ENCODE measurements around the gene BLTP3B. TPM values are rescaled to one million over a fixed set of nuclear protein-coding genes. Genes with fewer than 3 reads are reported as not detected.

BLTP3B gene
- total RNA-seq, 4 donors from 2014 or later, result 7.1 to 21.9 (median 13.5) TPM

GRCh38 chr12:100128512-100128908 is 14.2 kb downstream of the BLTP3B start:
- Histone ChIP-seq H3K27me3 (no peaks in the 10 kb centered on the region), H3K27ac (peak overlapping the region in 2 of 4 donors; percentile 26 to 34), H3K9me3 (peaks cover 0 to 5% (median 0%) of the 10 kb centered on the region in 3 donors), H3K4me1 (peaks cover 5 to 38% (median 18%) of the 10 kb centered on the region in 3 donors), H3K4me3 (no peak overlapping the region), H3K36me3 (no peaks in the 10 kb centered on the region)
- intact Hi-C loops (cut with DNase I), result no loop called here
- TF ChIP-seq CTCF (IDR thresholded peaks at IDR 0.05) (peak in 3 of 6 experiments; percentile 29 to 43 (median 34)), POLR2A (IDR thresholded peaks at IDR 0.05) (no peak)
- 6 to 7% methylated on average over 1 of the region's 1 CpG for whole genome bisulfite sequencing, 2 donors
- no peak for DNase-seq

- 6 to 23% methylated on average over 1 of the region's 1 CpG for WGBS, 2 donors
- no peak for TF ChIP-seq CTCF (IDR thresholded peaks at IDR 0.05)
- TF ChIP-seq POLR2A (IDR thresholded peaks at IDR 0.05), result no peak
- H3K4me3 ChIP-seq, result no peak overlapping the region
Observed at GRCh38 chr12:100127766-100128511, 14.7 kb downstream of the BLTP3B start.

GRCh38 chr12:100123316-100124095 is 19.2 kb downstream of the BLTP3B start:
- peaks cover 4 to 41% (median 14%) of the 10 kb centered on the region in 3 donors for H3K4me1 ChIP-seq
- intact Hi-C loops (cut with DNase I), result no loop called here
- peaks cover 0 to 4% (median 0%) of the 10 kb centered on the region in 3 donors for H3K9me3 ChIP-seq
- H3K36me3 ChIP-seq, result peaks cover 0 to 4% (median 0%) of the 10 kb centered on the region in 3 donors
- H3K27me3 ChIP-seq, result no peaks in the 10 kb centered on the region
- 68 to 78% methylated on average over 8 of the region's 8 CpGs for WGBS, 2 donors
- H3K4me3 ChIP-seq, result no peak overlapping the region
- no peak for TF ChIP-seq POLR2A (IDR thresholded peaks at IDR 0.05)
- no peak for TF ChIP-seq CTCF (IDR thresholded peaks at IDR 0.05)
- H3K27ac ChIP-seq, result no peak overlapping the region
- DNase-seq, result no peak

More at GRCh38 chr12:100127766-100128511, 14.7 kb downstream of the BLTP3B start:
- DNase-seq, result no peak
- intact Hi-C loops (cut with DNase I), result no loop called here
- peaks cover 5 to 44% (median 18%) of the 10 kb centered on the region in 3 donors for H3K4me1 ChIP-seq
- H3K9me3 ChIP-seq, result peaks cover 0 to 5% (median 0%) of the 10 kb centered on the region in 3 donors
- no peaks in the 10 kb centered on the region for H3K27me3 ChIP-seq
- H3K27ac ChIP-seq, result peak overlapping the region in 2 of 4 donors; percentile 26 to 34
- no peaks in the 10 kb centered on the region for H3K36me3 ChIP-seq

GRCh38 chr12:100120355-100120754 is 22.3 kb downstream of the BLTP3B start:
- Histone ChIP-seq H3K9me3 (peaks cover 0 to 4% (median 0%) of the 10 kb centered on the region in 3 donors), H3K4me1 (peaks cover 0 to 23% (median 0%) of the 10 kb centered on the region in 3 donors), H3K4me3 (no peak overlapping the region), H3K36me3 (peaks cover 0 to 4% (median 0%) of the 10 kb centered on the region in 3 donors), H3K27me3 (no peaks in the 10 kb centered on the region), H3K27ac (no peak overlapping the region)
- TF ChIP-seq POLR2A (IDR thresholded peaks at IDR 0.05), result no peak
- TF ChIP-seq CTCF (IDR thresholded peaks at IDR 0.05), result no peak
- 85 to 100% methylated on average over 1 of the region's 1 CpG for WGBS, 2 donors
- DNase-seq, result no peak
- intact Hi-C loops (cut with DNase I), result no loop called here

- TF ChIP-seq POLR2A (IDR thresholded peaks at IDR 0.05) (no peak), CTCF (IDR thresholded peaks at IDR 0.05) (no peak)
- WGBS, 2 donors, result 47 to 86% methylated on average over 8 of the region's 8 CpGs
- peaks cover 0 to 16% (median 0%) of the 10 kb centered on the region in 3 donors for H3K4me1 ChIP-seq
- no peaks in the 10 kb centered on the region for H3K27me3 ChIP-seq
- no peak overlapping the region for H3K27ac ChIP-seq
- H3K9me3 ChIP-seq, result peaks cover 0 to 4% (median 0%) of the 10 kb centered on the region in 3 donors
- intact Hi-C loops (cut with DNase I), result no loop called here
- DNase-seq, result no peak
- H3K4me3 ChIP-seq, result no peak overlapping the region
- peaks cover 0 to 4% (median 0%) of the 10 kb centered on the region in 3 donors for H3K36me3 ChIP-seq
Observed at GRCh38 chr12:100115291-100115690, 27.4 kb downstream of the BLTP3B start.
